GM12891 (cell line): ENCODE results near the gene EXOG.

Experiments
- PAX5 ChIP-seq: IDR thresholded peaks from 2 replicates; pipeline ENCODE4 v1.6.1; 2011; ENCODE audit warnings: low read length, moderate library complexity, mild to moderate bottlenecking; ENCODE audit not compliant: insufficient read depth, severe bottlenecking
- POLR2A ChIP-seq: IDR thresholded peaks from 2 replicates; pipeline ENCODE4 v1.6.1; 2011; ENCODE audit warnings: low read depth, low read length, control low read depth
- POLR2AphosphoS5 ChIP-seq: IDR thresholded peaks from 2 replicates; pipeline ENCODE4 v1.6.1; 2011; ENCODE audit warnings: low read depth, low read length, control low read depth
- SPI1 ChIP-seq: IDR thresholded peaks from 2 replicates; pipeline ENCODE4 v1.6.1; 2011; ENCODE audit warnings: low read depth, low read length, control low read depth
- TAF1 ChIP-seq: IDR thresholded peaks from 2 replicates; pipeline ENCODE4 v1.6.1; 2011; ENCODE audit warnings: low read depth, low read length, control low read depth

DNA sequence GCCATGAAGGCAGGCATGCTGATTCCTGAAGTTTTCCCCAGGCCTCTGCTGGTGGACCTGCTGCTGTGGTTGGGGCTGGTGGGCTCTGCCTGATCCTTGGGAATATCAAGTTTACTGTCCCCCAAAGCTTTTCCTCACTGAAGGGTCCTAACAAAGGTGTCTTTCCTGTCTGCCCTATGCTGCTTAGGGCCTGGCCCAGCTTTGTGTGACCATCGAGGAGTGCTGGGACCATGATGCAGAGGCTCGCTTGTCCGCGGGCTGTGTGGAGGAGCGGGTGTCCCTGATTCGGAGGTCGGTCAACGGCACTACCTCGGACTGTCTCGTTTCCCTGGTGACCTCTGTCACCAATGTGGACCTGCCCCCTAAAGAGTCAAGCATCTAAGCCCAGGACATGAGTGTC lies 13.2 kb upstream of the EXOG start:
- TF ChIP-seq POLR2A (no peak), SPI1 (no peak), POLR2AphosphoS5 (no peak), PAX5 (no peak), TAF1 (no peak)
